Measurements from ENCODE around the gene PRIM1.

Gene PRIM1

GRCh38 chr12:56785874-56786273, 33.8 kb upstream of the PRIM1 start:
- no peak for TF ChIP-seq CTCF (IDR thresholded peaks at IDR 0.05; ENCODE audit: low read length, missing control alignments)
- DNase-seq (ENCODE audit: low read depth): no peak
- no peak overlapping the region for H3K4me3 ChIP-seq (replicated peaks; ENCODE audit: low read depth, low read length)

- TF ChIP-seq CTCF (IDR thresholded peaks at IDR 0.05; ENCODE audit: low read length, missing control alignments): no peak
- H3K4me3 ChIP-seq (replicated peaks; ENCODE audit: low read depth, low read length): no peak overlapping the region
- DNase-seq (ENCODE audit: low read depth): no peak
Observed at GRCh38 chr12:56785141-56785865, 33.2 kb upstream of the PRIM1 start.

- no peak for DNase-seq (ENCODE audit: low read depth)
- TF ChIP-seq CTCF (IDR thresholded peaks at IDR 0.05; ENCODE audit: low read length, missing control alignments): no peak
- no peak overlapping the region for H3K4me3 ChIP-seq (replicated peaks; ENCODE audit: low read depth, low read length)
Observed at GRCh38 chr12:56781726-56782125, 29.6 kb upstream of the PRIM1 start.

GRCh38 chr12:56778756-56779155, 26.6 kb upstream of the PRIM1 start:
- no peak for TF ChIP-seq CTCF (IDR thresholded peaks at IDR 0.05; ENCODE audit: low read length, missing control alignments)
- H3K4me3 ChIP-seq (replicated peaks; ENCODE audit: low read depth, low read length): no peak overlapping the region
- DNase-seq (ENCODE audit: low read depth): no peak

GRCh38 chr12:56776654-56777053, 24.5 kb upstream of the PRIM1 start:
- no peak for DNase-seq (ENCODE audit: low read depth)
- H3K4me3 ChIP-seq (replicated peaks; ENCODE audit: low read depth, low read length): no peak overlapping the region
- TF ChIP-seq CTCF (IDR thresholded peaks at IDR 0.05; ENCODE audit: low read length, missing control alignments): no peak

DNA sequence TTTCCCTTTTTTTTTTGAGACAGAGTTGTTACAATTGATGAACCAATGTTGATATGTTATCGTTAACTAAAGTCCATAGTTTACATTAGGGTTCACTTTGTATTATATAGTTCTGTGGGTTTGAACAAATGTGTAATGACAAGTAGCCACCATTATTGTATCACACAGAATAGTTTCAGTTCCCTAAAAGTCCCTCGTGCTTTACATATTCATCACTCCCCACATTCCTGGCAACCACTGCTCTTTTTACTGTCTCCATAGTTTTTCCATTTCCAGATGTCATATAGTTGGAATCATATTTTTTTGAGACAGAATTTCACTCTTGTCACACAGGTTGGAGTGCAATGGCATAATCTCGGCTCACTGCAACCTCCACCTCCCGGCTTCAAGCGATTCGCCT, 23.5 kb upstream of the PRIM1 start:
- no peak for DNase-seq (ENCODE audit: low read depth)
- no peak for TF ChIP-seq CTCF (IDR thresholded peaks at IDR 0.05; ENCODE audit: low read length, missing control alignments)
- H3K4me3 ChIP-seq (replicated peaks; ENCODE audit: low read depth, low read length): no peak overlapping the region

GRCh38 chr12:56773113-56773512, 21.0 kb upstream of the PRIM1 start:
- no peak for TF ChIP-seq CTCF (IDR thresholded peaks at IDR 0.05; ENCODE audit: low read length, missing control alignments)
- DNase-seq (ENCODE audit: low read depth): no peak
- no peak overlapping the region for H3K4me3 ChIP-seq (replicated peaks; ENCODE audit: low read depth, low read length)

Measured in fibroblast of pulmonary artery (primary cell).